ENCODE measurements around the gene LRRC4.

The LRRC4 gene

GRCh38 chr7:127979113-127979727 lies 52.0 kb downstream of the LRRC4 start:
- DNase-seq (ENCODE audit: low spot score), result no peak

DNA sequence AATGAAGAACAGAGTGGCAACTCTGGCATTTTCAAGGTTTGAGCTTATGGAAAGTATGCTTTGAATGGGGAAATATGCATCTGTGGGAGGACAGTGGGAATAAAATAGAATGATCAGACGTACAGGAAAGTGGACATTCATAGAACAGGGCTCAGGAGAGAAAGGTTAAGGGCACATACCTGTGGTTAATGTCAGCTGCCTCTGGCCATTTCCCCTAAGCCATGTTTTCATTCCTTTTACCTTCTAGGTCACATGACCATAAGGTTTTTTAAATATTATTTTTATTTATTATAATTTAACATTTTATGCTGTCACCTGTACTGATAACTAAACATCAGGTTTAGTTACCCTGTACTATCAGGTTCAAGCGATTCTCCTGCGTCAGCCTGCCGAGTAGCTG lies 52.8 kb downstream of the LRRC4 start:
- DNase-seq (ENCODE audit: low spot score), result no peak

Data from globus pallidus (tissue), 1 donor.